ENCODE results near the gene ABI3.

ABI3 gene

GRCh38 chr17:49230636-49231562, 20.4 kb downstream of the ABI3 start, which contains the start of gene PHOSPHO1:
Gene PHOSPHO1 (minus strand): TSS chr17:49230787. CDS start chr17:49226691, 4,096 bp downstream.
- DNase-seq: peak; percentile 87
- Histone ChIP-seq H3K27ac (ENCODE audit: low read length) (no peak within 1 kb of the TSS), H2AFZ (ENCODE audit: low read length) (peak within 1 kb of the TSS; percentile 80), H3F3A (ENCODE audit: insufficient read depth, low read length) (no peaks in the 10 kb centered on the region), H3K4me1 (ENCODE audit: low read length) (0 out of 2 replicates have a peak, but pooled peaks cover 4% of the 10 kb centered on the region), H3K27me3 (replicated peaks; ENCODE audit: insufficient read depth, low read length) (peaks cover 73% of the 10 kb centered on the region), H3K36me3 (replicated peaks; ENCODE audit: insufficient read depth, low read length) (no peaks in the 10 kb centered on the region), H3K9ac (ENCODE audit: low read length) (peak within 1 kb of the TSS; percentile 26; the same call in 1 of the 2 replicates), H3K4me3 (ENCODE audit: low read length) (peak within 1 kb of the TSS; percentile 91), H4K20me1 (ENCODE audit: insufficient read depth, low read length) (no peaks in the 10 kb centered on the region), H3K9me2 (replicated peaks; ENCODE audit: insufficient read depth, low read length) (no peaks in the 10 kb centered on the region), H3K4me2 (ENCODE audit: low read depth, low read length) (peak within 1 kb of the TSS; percentile 98), H3K79me2 (ENCODE audit: low read length) (no peaks in the 10 kb centered on the region), H3K9me3 (replicated peaks; ENCODE audit: insufficient read depth, low read length) (no peaks in the 10 kb centered on the region)
- TF ChIP-seq EZH2phosphoT487 (IDR thresholded peaks at IDR 0.05; ENCODE audit: low read length): no peak
- TF ChIP-seq EZH2 (optimal IDR thresholded peaks at IDR 0.05; ENCODE audit: low read depth, low read length): no peak
- no peak for TF ChIP-seq CTCF (IDR thresholded peaks at IDR 0.05; ENCODE audit: low read length)

- peaks cover 71% of the 10 kb centered on the region for H3K27me3 ChIP-seq (replicated peaks; ENCODE audit: insufficient read depth, low read length)
- H3K9me3 ChIP-seq (replicated peaks; ENCODE audit: insufficient read depth, low read length): no peaks in the 10 kb centered on the region
- H3K36me3 ChIP-seq (replicated peaks; ENCODE audit: insufficient read depth, low read length): no peaks in the 10 kb centered on the region
- H3K27ac ChIP-seq (ENCODE audit: low read length): no peak overlapping the region
- no peaks in the 10 kb centered on the region for H3F3A ChIP-seq (ENCODE audit: insufficient read depth, low read length)
- peak overlapping the region; percentile 91 for H3K4me3 ChIP-seq (ENCODE audit: low read length)
- no peaks in the 10 kb centered on the region for H3K9me2 ChIP-seq (replicated peaks; ENCODE audit: insufficient read depth, low read length)
- TF ChIP-seq EZH2phosphoT487 (IDR thresholded peaks at IDR 0.05; ENCODE audit: low read length) (no peak), EZH2 (optimal IDR thresholded peaks at IDR 0.05; ENCODE audit: low read depth, low read length) (no peak), CTCF (IDR thresholded peaks at IDR 0.05; ENCODE audit: low read length) (no peak)
- no peak for DNase-seq
- peak overlapping the region; percentile 98 for H3K4me2 ChIP-seq (ENCODE audit: low read depth, low read length)
- H3K79me2 ChIP-seq (ENCODE audit: low read length): no peaks in the 10 kb centered on the region
- no peaks in the 10 kb centered on the region for H4K20me1 ChIP-seq (ENCODE audit: insufficient read depth, low read length)
- H2AFZ ChIP-seq (ENCODE audit: low read length): peak overlapping the region; percentile 80; the same call in 1 of the 2 replicates
- H3K9ac ChIP-seq (ENCODE audit: low read length): no peak overlapping the region
- 0 out of 2 replicates have a peak, but pooled peaks cover 4% of the 10 kb centered on the region for H3K4me1 ChIP-seq (ENCODE audit: low read length)
These were observed 21.0 kb downstream of the ABI3 start for GRCh38 chr17:49231563-49231894.

GRCh38 chr17:49234509-49235080, 24.1 kb downstream of the ABI3 start:
- H2AFZ ChIP-seq (ENCODE audit: low read length): no peak overlapping the region
- no peak overlapping the region for H3K4me2 ChIP-seq (ENCODE audit: low read depth, low read length)

More at GRCh38 chr17:49234509-49235080, 24.1 kb downstream of the ABI3 start:
- H3K9me2 ChIP-seq (replicated peaks; ENCODE audit: insufficient read depth, low read length): no peaks in the 10 kb centered on the region
- DNase-seq: no peak
- H3K79me2 ChIP-seq (ENCODE audit: low read length): no peaks in the 10 kb centered on the region
- H3K9me3 ChIP-seq (replicated peaks; ENCODE audit: insufficient read depth, low read length): no peaks in the 10 kb centered on the region
- H3K4me3 ChIP-seq (ENCODE audit: low read length): no peak overlapping the region
- H3K9ac ChIP-seq (ENCODE audit: low read length): no peak overlapping the region
- 0 out of 2 replicates have a peak, but pooled peaks cover 4% of the 10 kb centered on the region for H3K4me1 ChIP-seq (ENCODE audit: low read length)
- H4K20me1 ChIP-seq (ENCODE audit: insufficient read depth, low read length): no peaks in the 10 kb centered on the region
- H3K27me3 ChIP-seq (replicated peaks; ENCODE audit: insufficient read depth, low read length): peaks cover 52% of the 10 kb centered on the region
- H3K27ac ChIP-seq (ENCODE audit: low read length): no peak overlapping the region
- H3K36me3 ChIP-seq (replicated peaks; ENCODE audit: insufficient read depth, low read length): no peaks in the 10 kb centered on the region
- TF ChIP-seq CTCF (IDR thresholded peaks at IDR 0.05; ENCODE audit: low read length): no peak
- TF ChIP-seq EZH2 (optimal IDR thresholded peaks at IDR 0.05; ENCODE audit: low read depth, low read length): no peak
- no peak for TF ChIP-seq EZH2phosphoT487 (IDR thresholded peaks at IDR 0.05; ENCODE audit: low read length)
- no peaks in the 10 kb centered on the region for H3F3A ChIP-seq (ENCODE audit: insufficient read depth, low read length)
